Measurements from ENCODE around the gene TBC1D8.

The TBC1D8 gene

DNA sequence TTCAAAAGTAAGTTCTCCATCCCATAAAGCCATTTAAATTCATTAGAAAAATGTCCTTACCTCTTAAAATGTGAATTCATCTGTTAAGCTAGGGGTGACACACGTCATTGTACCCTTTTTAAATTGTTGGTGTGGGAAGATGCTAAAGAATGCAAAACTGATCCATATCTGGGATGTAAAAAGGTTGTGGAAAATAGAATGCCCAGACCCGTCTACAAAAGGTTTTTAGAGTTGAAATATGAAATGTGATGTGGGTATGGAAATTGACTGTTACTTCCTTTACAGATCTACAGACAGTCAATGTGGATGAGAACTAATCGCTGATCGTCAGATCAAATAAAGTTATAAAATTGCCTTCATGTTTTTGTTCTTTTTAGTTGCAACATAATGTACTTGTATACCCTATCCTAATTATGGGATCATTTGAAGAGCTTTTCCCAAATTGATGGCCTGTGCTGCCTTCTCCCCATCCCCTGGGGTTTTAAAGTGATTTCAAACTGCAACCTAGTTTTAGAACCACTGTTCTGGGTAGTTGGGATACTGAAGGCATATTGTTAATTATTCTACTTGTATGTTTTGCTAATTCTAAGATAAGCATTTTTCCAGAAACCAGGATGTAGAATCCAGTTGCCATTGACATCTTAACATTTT lies 145.0 kb downstream of the TBC1D8 start:
- POLR2A ChIA-PET (ENCODE audit: low non-redundant PET) = no interaction called here
- TF ChIP-seq, protein P1, sequence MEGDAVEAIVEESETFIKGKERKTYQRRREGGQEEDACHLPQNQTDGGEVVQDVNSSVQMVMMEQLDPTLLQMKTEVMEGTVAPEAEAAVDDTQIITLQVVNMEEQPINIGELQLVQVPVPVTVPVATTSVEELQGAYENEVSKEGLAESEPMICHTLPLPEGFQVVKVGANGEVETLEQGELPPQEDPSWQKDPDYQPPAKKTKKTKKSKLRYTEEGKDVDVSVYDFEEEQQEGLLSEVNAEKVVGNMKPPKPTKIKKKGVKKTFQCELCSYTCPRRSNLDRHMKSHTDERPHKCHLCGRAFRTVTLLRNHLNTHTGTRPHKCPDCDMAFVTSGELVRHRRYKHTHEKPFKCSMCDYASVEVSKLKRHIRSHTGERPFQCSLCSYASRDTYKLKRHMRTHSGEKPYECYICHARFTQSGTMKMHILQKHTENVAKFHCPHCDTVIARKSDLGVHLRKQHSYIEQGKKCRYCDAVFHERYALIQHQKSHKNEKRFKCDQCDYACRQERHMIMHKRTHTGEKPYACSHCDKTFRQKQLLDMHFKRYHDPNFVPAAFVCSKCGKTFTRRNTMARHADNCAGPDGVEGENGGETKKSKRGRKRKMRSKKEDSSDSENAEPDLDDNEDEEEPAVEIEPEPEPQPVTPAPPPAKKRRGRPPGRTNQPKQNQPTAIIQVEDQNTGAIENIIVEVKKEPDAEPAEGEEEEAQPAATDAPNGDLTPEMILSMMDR (conservative IDR thresholded peaks at IDR 0.05; ENCODE audit: low read depth) = no peak
- CTCF ChIA-PET = interaction anchor here (0.6 kb wide), 1 partner anchor 245 kb away, joined by 3 read pairs; no protein-coding TSS in a partner anchor
- no peak overlapping the region for H3K27ac ChIP-seq
- DNase-seq (ENCODE audit: low spot score) = no peak

DNA sequence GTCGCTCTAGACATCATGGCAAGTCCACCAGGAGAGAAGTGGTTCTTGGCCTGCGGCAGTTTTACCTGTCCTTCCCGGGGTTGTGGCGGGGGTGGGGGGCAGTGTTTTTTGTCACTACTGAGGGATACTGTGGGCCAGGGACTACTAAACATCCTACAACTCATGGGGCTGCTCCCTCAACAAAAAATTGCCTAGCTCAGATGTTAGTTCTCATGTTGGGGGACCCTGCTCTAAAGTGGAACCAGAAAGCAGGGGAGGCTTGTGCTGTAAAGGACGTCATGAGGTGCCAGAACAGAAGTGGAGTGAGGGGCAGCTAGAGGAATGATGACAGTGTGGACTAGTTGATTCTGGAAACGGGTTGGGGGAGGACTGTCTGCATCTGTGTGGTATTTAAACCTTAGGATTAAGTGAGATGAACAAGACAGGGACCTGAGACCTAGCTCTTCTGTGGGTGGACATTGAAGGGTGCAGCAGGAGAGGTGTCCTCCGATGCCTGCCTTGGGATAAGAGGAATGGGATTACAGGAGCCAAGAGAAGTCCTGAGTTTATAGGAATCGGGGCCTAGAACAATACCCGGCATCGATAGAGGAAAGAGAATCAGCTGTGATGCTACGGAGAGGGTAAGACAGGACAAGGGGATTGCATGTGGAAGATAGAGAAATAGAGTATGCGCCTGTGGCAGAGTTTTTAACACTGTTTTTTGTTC lies 146.4 kb downstream of the TBC1D8 start:
- DNase-seq (ENCODE audit: low spot score) = no peak

DNA sequence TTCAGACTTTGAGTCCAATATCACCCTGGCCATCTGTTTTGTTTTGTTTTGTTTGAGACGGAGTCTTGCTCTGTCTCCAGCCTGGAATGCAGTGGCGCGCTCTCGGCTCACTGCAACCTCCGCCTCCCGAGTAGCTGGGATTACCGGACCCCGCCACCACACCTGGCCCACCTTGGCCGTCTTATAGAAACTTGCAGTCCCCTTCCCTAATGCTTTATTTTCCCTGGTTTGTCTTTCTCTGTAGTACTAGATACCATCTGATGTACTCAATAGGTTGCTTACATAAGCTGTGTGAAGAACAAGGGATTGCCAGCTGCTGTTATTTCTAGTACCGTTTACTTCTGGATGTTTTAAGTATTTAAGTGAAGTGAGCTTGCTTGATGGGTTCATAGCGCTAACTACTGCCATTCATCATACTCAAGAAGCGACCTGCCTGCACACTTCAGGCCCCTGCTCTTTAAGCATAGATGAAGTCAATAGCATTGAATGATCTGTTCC lies 147.9 kb downstream of the TBC1D8 start:
- TF ChIP-seq, protein P1 (conservative IDR thresholded peaks at IDR 0.05; ENCODE audit: low read depth) = no peak
- no peak for DNase-seq (ENCODE audit: low spot score)
- H3K27ac ChIP-seq = peak overlapping the region; percentile 83
- ChIA-PET CTCF (interaction anchor here (0.5 to 1.8 kb wide), 3 partner anchors 9 to 1298 kb away, joined by 3 to 7 read pairs (median 5); no protein-coding TSS in a partner anchor), POLR2A (ENCODE audit: low non-redundant PET) (interaction anchor here (0.5 to 0.6 kb wide), 2 partner anchors 45 to 138 kb away, joined by 4 to 8 read pairs; no protein-coding TSS in a partner anchor)

More for the DNA sequence above, 146.4 kb downstream of the TBC1D8 start:
- TF ChIP-seq, protein P1 (conservative IDR thresholded peaks at IDR 0.05; ENCODE audit: low read depth) = no peak
- H3K27ac ChIP-seq = peak overlapping the region; percentile 69
- ChIA-PET POLR2A (ENCODE audit: low non-redundant PET) (interaction anchor here (0.6 kb wide), 1 partner anchor 1503 kb away, joined by 7 read pairs; no protein-coding TSS in a partner anchor), CTCF (interaction anchor here (0.6 kb wide), 1 partner anchor 163 kb away, joined by 4 read pairs; no protein-coding TSS in a partner anchor)

DNA sequence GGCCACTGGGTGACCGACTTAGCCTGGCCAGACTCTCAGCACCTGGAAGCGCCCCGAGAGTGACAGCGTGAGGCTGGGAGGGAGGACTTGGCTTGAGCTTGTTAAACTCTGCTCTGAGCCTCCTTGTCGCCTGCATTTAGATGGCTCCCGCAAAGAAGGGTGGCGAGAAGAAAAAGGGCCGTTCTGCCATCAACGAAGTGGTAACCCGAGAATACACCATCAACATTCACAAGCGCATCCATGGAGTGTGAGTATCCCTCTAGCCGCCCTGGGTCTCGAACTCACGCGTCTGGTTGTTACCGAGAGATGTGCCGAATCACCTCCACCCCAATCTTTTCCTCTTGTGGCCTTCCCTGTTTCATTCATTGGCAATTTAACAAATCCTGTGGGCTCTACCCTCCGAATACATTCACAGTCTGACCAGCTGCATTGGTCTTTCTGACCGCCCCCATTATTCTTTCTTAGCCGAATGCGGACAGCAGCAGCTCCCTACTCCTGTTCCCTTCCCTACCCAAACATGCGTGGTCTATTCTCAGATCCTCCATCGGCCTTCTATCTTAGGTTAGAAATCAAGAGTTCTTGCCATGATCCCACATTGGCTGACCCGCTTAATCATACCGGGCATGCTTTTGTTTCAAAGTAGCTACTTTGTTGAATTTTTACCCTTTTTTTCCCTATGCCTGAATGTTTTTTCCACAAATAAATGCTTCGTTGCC lies 148.5 kb downstream of the TBC1D8 start:
- peak overlapping the region; percentile 83 for H3K27ac ChIP-seq
- POLR2A ChIA-PET (ENCODE audit: low non-redundant PET) = interaction anchor here (0.6 kb wide), 1 partner anchor 56 kb away, joined by 3 read pairs; no protein-coding TSS in a partner anchor
- CTCF ChIA-PET = interaction anchor here (0.5 to 1.8 kb wide), 2 partner anchors 10 to 11 kb away, joined by 3 to 7 read pairs; no protein-coding TSS in a partner anchor
- DNase-seq (ENCODE audit: low spot score) = no peak
- TF ChIP-seq, protein P1 (conservative IDR thresholded peaks at IDR 0.05; ENCODE audit: low read depth) = no peak

DNA sequence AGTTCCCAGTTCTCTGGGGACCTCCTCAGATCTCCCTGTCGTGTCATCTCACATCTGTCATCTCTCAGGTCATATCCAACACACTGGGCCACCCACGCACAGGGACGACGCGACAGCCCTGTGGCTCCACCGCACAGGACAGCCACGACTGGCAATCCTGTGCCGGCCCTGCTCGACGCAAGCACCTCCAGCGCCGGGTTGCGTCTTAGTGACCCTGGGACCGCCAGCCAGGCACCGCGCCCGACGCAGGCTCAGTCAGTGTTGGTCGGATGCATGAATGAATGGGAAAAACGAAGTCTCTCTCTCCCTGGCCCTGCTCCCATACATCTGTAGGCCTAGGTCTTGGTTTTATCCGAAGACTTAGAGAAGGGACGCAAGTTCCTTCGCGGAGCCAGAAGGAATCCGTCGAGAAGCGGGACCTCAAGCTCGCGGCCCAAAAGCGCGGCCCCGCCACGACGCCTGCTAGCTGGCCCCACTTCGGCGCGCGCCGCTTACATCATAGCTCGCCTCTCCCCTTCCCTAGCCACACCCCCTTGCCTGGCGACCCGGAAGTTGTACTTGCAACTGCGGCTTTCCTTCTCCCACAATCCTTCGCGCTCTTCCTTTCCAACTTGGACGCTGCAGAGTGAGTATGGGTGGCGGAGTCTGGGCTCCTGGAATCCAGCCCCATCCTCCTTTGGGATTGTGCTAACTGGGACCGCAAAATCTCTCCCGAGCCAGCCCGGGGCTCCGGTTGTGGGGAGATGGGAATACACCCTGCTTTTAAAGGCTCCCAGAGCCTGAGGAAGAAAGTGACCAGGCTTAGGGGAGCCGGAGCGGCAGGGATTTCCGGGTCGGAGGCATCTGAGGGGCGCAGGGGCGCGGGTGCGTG lies 149.3 kb downstream of the TBC1D8 start, which contains the start of gene RPL31:
Gene RPL31, plus strand, starts transcription at position 599 of the 871 bp plus-strand sequence. CDS start 413 bp downstream, outside the sequence.
- TF ChIP-seq, protein P1 (conservative IDR thresholded peaks at IDR 0.05; ENCODE audit: low read depth) = no peak
- ChIA-PET POLR2A (ENCODE audit: low non-redundant PET) (interaction anchor here (0.6 to 1.3 kb wide), 5 partner anchors 55 to 1107 kb away, joined by 3 to 6 read pairs (median 3); no protein-coding TSS in a partner anchor), CTCF (interaction anchor here (0.7 to 1.8 kb wide), 2 partner anchors 11 to 581 kb away, joined by 3 to 7 read pairs; no protein-coding TSS in a partner anchor)
- DNase-seq (ENCODE audit: low spot score) = peak; percentile 99
- peak within 1 kb of the TSS; percentile 83 for H3K27ac ChIP-seq
